Keratinocyte (primary cell): ENCODE data around the gene SLC23A1. TPM values are rescaled to one million over a fixed set of nuclear protein-coding genes. Genes with fewer than 3 reads are reported as not detected.

Source experiments
- DNase-seq: peaks from one replicate; pipeline ENCODE4 v3.0.0-alpha.2; 2011; ENCODE audit warnings: low read depth, missing footprints, low spot score
- FAIRE-seq: peaks from 2 replicates; lab custom pipeline; 2011; peaks lifted over from hg19 to GRCh38; lab: Jason Lieb, UNC
- H2AFZ ChIP-seq: 2 replicates; pipeline ENCODE4 v1.6.0; 2012; ENCODE audit warnings: low read length, control low read depth, inconsistent platforms; ENCODE audit not compliant: control insufficient read depth
- H3K27ac ChIP-seq: 2 replicates; pipeline ENCODE4 v1.5.1; 2011; ENCODE audit warnings: low read length; ENCODE audit not compliant: control insufficient read depth, insufficient read depth
- H3K27me3 ChIP-seq: 3 replicates; pipeline ENCODE4 v1.6.0; 2011; ENCODE audit warnings: low read length; ENCODE audit not compliant: control insufficient read depth, insufficient read depth; ENCODE audit errors: extremely low read depth
- H3K36me3 ChIP-seq, 2 experiments: 2 replicates in 1 of 2; 3 replicates in 1 of 2; pipeline ENCODE4 v1.5.1; 2011; ENCODE audit warnings: low read length in 2 of 2, mild to moderate bottlenecking in 1 of 2; ENCODE audit not compliant: control insufficient read depth in 2 of 2, insufficient read depth in 2 of 2; ENCODE audit errors: extremely low read depth in 1 of 2
- H3K4me1 ChIP-seq: 3 replicates; pipeline ENCODE4 v1.5.1; 2011; ENCODE audit warnings: low read length; ENCODE audit not compliant: control insufficient read depth, insufficient read depth; ENCODE audit errors: extremely low read depth
- H3K4me2 ChIP-seq: 3 replicates; pipeline ENCODE4 v1.6.0; 2011; ENCODE audit warnings: low read depth, low read length; ENCODE audit not compliant: control insufficient read depth, insufficient read depth; ENCODE audit errors: extremely low read depth
- H3K4me3 ChIP-seq, 3 experiments: fragments of 200-600 bp in 1 of 3; sonication (generic) in 1 of 3; 2 replicates in 2 of 3; 3 replicates in 1 of 3; pipeline ENCODE4 v1.5.1; 2011 to 2016; ENCODE audit warnings: low read length in 3 of 3, mild to moderate bottlenecking in 3 of 3, control low read depth in 2 of 3, inconsistent platforms in 1 of 3, low read depth in 1 of 3, mixed read lengths in 1 of 3, mixed run types in 1 of 3, moderate library complexity in 1 of 3; ENCODE audit not compliant: control insufficient read depth in 2 of 3, insufficient read depth in 2 of 3; ENCODE audit errors: extremely low read depth in 1 of 3
- H3K79me2 ChIP-seq: 2 replicates; pipeline ENCODE4 v1.6.0; 2012; ENCODE audit warnings: low read length; ENCODE audit not compliant: control insufficient read depth, insufficient read depth
- H3K9ac ChIP-seq: 3 replicates; pipeline ENCODE4 v1.6.0; 2011; ENCODE audit warnings: low read length; ENCODE audit not compliant: control insufficient read depth, insufficient read depth; ENCODE audit errors: extremely low read depth
- H3K9me1 ChIP-seq: 3 replicates; pipeline ENCODE4 v1.6.0; 2011; ENCODE audit warnings: low read length; ENCODE audit not compliant: control insufficient read depth, insufficient read depth; ENCODE audit errors: extremely low read depth
- H3K9me3 ChIP-seq: 2 replicates; pipeline ENCODE4 v1.5.1; 2012; ENCODE audit warnings: low read depth, low read length; ENCODE audit not compliant: control insufficient read depth
- H4K20me1 ChIP-seq: 3 replicates; pipeline ENCODE4 v1.6.0; 2011; ENCODE audit warnings: low read length; ENCODE audit not compliant: control insufficient read depth, insufficient read depth; ENCODE audit errors: extremely low read depth
- CTCF ChIP-seq, 3 experiments: IDR thresholded peaks in 1 of 3; conservative IDR thresholded peaks in 1 of 3; optimal IDR thresholded peaks in 1 of 3; 2 replicates in 2 of 3; 3 replicates in 1 of 3; pipeline versions ENCODE3 to v1.5.1; 2011; ENCODE audit warnings: low read length in 3 of 3, mild to moderate bottlenecking in 3 of 3, moderate library complexity in 2 of 3, control low read depth in 1 of 3, inconsistent platforms in 1 of 3; ENCODE audit not compliant: insufficient read depth in 2 of 3; ENCODE audit errors: extremely low read depth in 1 of 3
- EZH2 ChIP-seq: IDR thresholded peaks from one replicate; pipeline ENCODE4 v1.6.1; 2012; ENCODE audit warnings: inconsistent platforms, mild to moderate bottlenecking, low read length, moderate library complexity
- dilution Hi-C: fragments of 300-500 bp; cut with MboI; formaldehyde crosslinking; loops from one replicate; pipeline ENCODE4 v1.7.0; 2020; ENCODE audit warnings: low sequenced_read_pairs; ENCODE audit not compliant: extremely low pct_ligation_motif_present
- polyA plus RNA-seq, 5 experiments: library from polyadenylated mRNA; depleted of rRNA in 3 of 5; stranded (reverse) in 3 of 5; stranded (forward) in 1 of 5; unstranded in 1 of 5; fragments of >200 nt; gene quantifications; 1 replicate in 1 of 5; 2 replicates in 3 of 5; 3 replicates in 1 of 5; pipeline versions ENCODE4 v1.2.1 to v1.2.3, GENCODE V29; 2011 to 2012; ENCODE audit warnings: missing spikeins in 2 of 5, low read depth in 1 of 5, low replicate concordance in 1 of 5

Gene SLC23A1
- polyA plus RNA-seq, 1 donor (not counting 4 experiments of a cell fraction or from before 2014, with no cell fraction given): not detected

GRCh38 chr5:139344177-139344576 lies 38.9 kb downstream of the SLC23A1 start:
- no peak for FAIRE-seq
- Histone ChIP-seq H3K9me1 (no peaks in the 10 kb centered on the region), H3K79me2 (peaks cover 73% of the 10 kb centered on the region), H3K4me3 (no peak overlapping the region), H4K20me1 (peaks cover 9% of the 10 kb centered on the region), H3K4me2 (peak overlapping the region; percentile 35), H2AFZ (no peak overlapping the region), H3K9me3 (no peaks in the 10 kb centered on the region), H3K27ac (no peak overlapping the region), H3K27me3 (no peaks in the 10 kb centered on the region), H3K9ac (no peak overlapping the region), H3K36me3 (peaks cover 1 to 3% of the 10 kb centered on the region in 2 experiments), H3K4me1 (peaks cover 13% of the 10 kb centered on the region)
- TF ChIP-seq CTCF (optimal IDR thresholded peaks at IDR 0.05 in 1 of 3, IDR thresholded peaks at IDR 0.05 in 1 of 3, conservative IDR thresholded peaks at IDR 0.05 in 1 of 3; ENCODE audit: extremely low read depth in 1 of 3, insufficient read depth in 2 of 3, low read length in 3 of 3): no peak
- no peak for TF ChIP-seq EZH2
- no peak for DNase-seq
- dilution Hi-C loops: no loop called here

GRCh38 chr5:139343476-139343875 lies 39.6 kb downstream of the SLC23A1 start:
- no peaks in the 10 kb centered on the region for H3K9me1 ChIP-seq
- peaks cover 1 to 3% of the 10 kb centered on the region in 2 experiments for H3K36me3 ChIP-seq
- DNase-seq: no peak
- dilution Hi-C loops: no loop called here
- H3K9me3 ChIP-seq: no peaks in the 10 kb centered on the region
- no peaks in the 10 kb centered on the region for H3K27me3 ChIP-seq
- peaks cover 13% of the 10 kb centered on the region for H3K4me1 ChIP-seq
- peaks cover 67% of the 10 kb centered on the region for H3K79me2 ChIP-seq
- peak overlapping the region; percentile 89 for H3K9ac ChIP-seq
- TF ChIP-seq EZH2 (no peak), CTCF (optimal IDR thresholded peaks at IDR 0.05 in 1 of 3, IDR thresholded peaks at IDR 0.05 in 1 of 3, conservative IDR thresholded peaks at IDR 0.05 in 1 of 3; ENCODE audit: extremely low read depth in 1 of 3, insufficient read depth in 2 of 3, low read length in 3 of 3) (no peak)
- no peak overlapping the region for H2AFZ ChIP-seq
- H4K20me1 ChIP-seq: peaks cover 9% of the 10 kb centered on the region
- H3K27ac ChIP-seq: no peak overlapping the region
- H3K4me2 ChIP-seq: peak overlapping the region; percentile 96
- peak overlapping the region; percentile 73 to 95 (median 86) for H3K4me3 ChIP-seq
- no peak for FAIRE-seq
